NOMO-1 (cell line): ENCODE results near the gene SLC23A2.
"Not testable (repeated sequence)": the region's sequence is repeated elsewhere in the genome, so short reads cannot be mapped to it uniquely, and the experiment has no call there.

Experiments
- DNase-seq, 2 experiments: peaks; one replicate each; lab custom pipeline; 2025; ENCODE audit not compliant: unreplicated experiment in 2 of 2; lab: John Stamatoyannopoulos, UW

SLC23A2 gene

GRCh38 chr20:5013682-5014447 lies 12.6 kb upstream of the SLC23A2 start:
- DNase-seq, result no peak

GRCh38 chr20:5008759-5009158 lies 7.4 kb upstream of the SLC23A2 start:
- peak; percentile 23 to 43 for DNase-seq

- no peak for DNase-seq
Measured at GRCh38 chr20:5005326-5005725, 4.0 kb upstream of the SLC23A2 start.

- DNase-seq, result not testable (repeated sequence)
Measured at GRCh38 chr20:5004825-5005224, 3.5 kb upstream of the SLC23A2 start.

GRCh38 chr20:5003626-5004025 lies 2.3 kb upstream of the SLC23A2 start:
- no peak for DNase-seq

GRCh38 chr20:5002077-5002413 lies 735 bp upstream of the SLC23A2 start:
- no peak for DNase-seq

- no peak for DNase-seq
Measured at GRCh38 chr20:5000263-5001173, 792 bp downstream of the SLC23A2 start.

GRCh38 chr20:4999788-5000187 lies 1.5 kb downstream of the SLC23A2 start:
- DNase-seq, result no peak

- DNase-seq, result peak; percentile 57 to 88
Measured at GRCh38 chr20:4998160-4998651, 3.1 kb downstream of the SLC23A2 start.

GRCh38 chr20:4997222-4997621 lies 4.1 kb downstream of the SLC23A2 start:
- DNase-seq, result no peak

GRCh38 chr20:4989570-4989969 lies 11.7 kb downstream of the SLC23A2 start:
- DNase-seq, result no peak

- DNase-seq, result no peak
Measured at GRCh38 chr20:4987130-4987529, 14.2 kb downstream of the SLC23A2 start.

- DNase-seq, result peak in 1 of 2 experiments; percentile 51
Measured at GRCh38 chr20:4985658-4986057, 15.7 kb downstream of the SLC23A2 start.

GRCh38 chr20:4982281-4982680 lies 19.0 kb downstream of the SLC23A2 start:
- no peak for DNase-seq

GRCh38 chr20:4979841-4980410 lies 21.4 kb downstream of the SLC23A2 start:
- no peak for DNase-seq

- DNase-seq, result no peak
Measured at GRCh38 chr20:4978050-4978918, 23.0 kb downstream of the SLC23A2 start.

GRCh38 chr20:4976014-4976413 lies 25.3 kb downstream of the SLC23A2 start:
- not testable (repeated sequence) for DNase-seq

GRCh38 chr20:4973330-4974097 lies 27.8 kb downstream of the SLC23A2 start:
- peak; percentile 76 to 80 for DNase-seq

- DNase-seq, result no peak
Measured at GRCh38 chr20:4972506-4973251, 28.6 kb downstream of the SLC23A2 start.
